Testis (tissue), 3 donors: ENCODE results near the gene PTPN6. TPM values are rescaled to one million over a fixed set of nuclear protein-coding genes. Genes with fewer than 3 reads are reported as not detected.

Experiments
- DNase-seq: peaks from one replicate; pipeline ENCODE4 v3.0.0-alpha.2; 2019
- H3K27ac ChIP-seq, 2 donors: fragments of 200-600 bp; sonication (generic); one replicate each; pipeline ENCODE4 v1.5.1; 2019
- H3K27me3 ChIP-seq: fragments of 200-600 bp; sonication (generic); one replicate; pipeline ENCODE4 v1.5.1; 2019
- H3K36me3 ChIP-seq: fragments of 200-600 bp; sonication (generic); one replicate; pipeline ENCODE4 v1.5.1; 2017; ENCODE audit warnings: low read depth; ENCODE audit errors: missing control alignments
- H3K4me1 ChIP-seq: fragments of 200-600 bp; sonication (generic); one replicate; pipeline ENCODE4 v1.5.1; 2019
- H3K4me3 ChIP-seq, 2 donors: fragments of 200-600 bp; sonication (generic); one replicate each; pipeline ENCODE4 v1.5.1; 2017 to 2019
- H3K9me3 ChIP-seq: fragments of 200-600 bp; sonication (generic); one replicate; pipeline ENCODE4 v1.5.1; 2017
- CTCF ChIP-seq, 3 experiments: fragments of 450-650 bp in 2 of 3; fragments of 200-600 bp in 1 of 3; sonication (generic) in 1 of 3; IDR thresholded peaks; one replicate each; pipeline ENCODE4 v1.5.1; 2016 to 2019; ENCODE audit warnings: antibody characterized with exemption in 3 of 3, mild to moderate bottlenecking in 2 of 3, moderate library complexity in 1 of 3
- POLR2A ChIP-seq: fragments of 450-650 bp; IDR thresholded peaks from one replicate; pipeline ENCODE4 v1.6.1; 2017; ENCODE audit warnings: antibody characterized with exemption, mild to moderate bottlenecking, moderate library complexity
- WGBS, 2 donors: methylation state at CpG; one replicate each; pipeline ENCODE4 v1.1.5; 2018; 5-methylcytosine and 5-hydroxymethylcytosine counted together
- intact Hi-C: fragments of 100-400 bp; cut with DNase I; formaldehyde crosslinking; loops from one replicate; pipeline ENCODE4 v1.15.1; 2023; ENCODE audit warnings: low total_unique reads
- polyA plus RNA-seq: library from polyadenylated mRNA; stranded (reverse); fragments of 350-450 nt; fragmentation: Illumina TruSeq; extraction: RNeasy Lipid Tissue Mini Kit (QIAGEN cat#74804); gene quantifications from one replicate; pipeline ENCODE4 v1.2.3, GENCODE V29; 2014; ENCODE audit warnings: low read depth, low replicate concordance; ENCODE audit not compliant: insufficient read depth
- total RNA-seq, 2 donors: library from RNA; depleted of rRNA; stranded (reverse); fragments of >200 nt; gene quantifications; one replicate each; pipeline ENCODE4 v1.2.3, GENCODE V29; 2016

The PTPN6 gene
- total and polyA plus RNA-seq, 3 donors from 2014 or later = 3.7 to 19.1 (median 9.1) TPM

GRCh38 chr12:6919588-6919987, 31.6 kb upstream of the PTPN6 start:
- DNase-seq = no peak
- no peak overlapping the region for H3K4me3 ChIP-seq
- no peak for TF ChIP-seq CTCF (IDR thresholded peaks at IDR 0.05)
- no peak for TF ChIP-seq POLR2A
- intact Hi-C loops = no loop called here
- no peaks in the 10 kb centered on the region for H3K36me3 ChIP-seq
- H3K27ac ChIP-seq = no peak overlapping the region
- WGBS, 2 donors = 68 to 72% methylated on average over 7 of the region's 7 CpGs
- no peaks in the 10 kb centered on the region for H3K9me3 ChIP-seq
- peaks cover 16% of the 10 kb centered on the region for H3K4me1 ChIP-seq
- H3K27me3 ChIP-seq = no peaks in the 10 kb centered on the region

GRCh38 chr12:6921539-6921938, 29.6 kb upstream of the PTPN6 start:
- 65 to 75% methylated on average over 7 of the region's 7 CpGs for WGBS, 2 donors
- no peak for TF ChIP-seq POLR2A
- TF ChIP-seq CTCF (IDR thresholded peaks at IDR 0.05) = no peak
- intact Hi-C loops = no loop called here
- DNase-seq = no peak
- Histone ChIP-seq H3K36me3 (no peaks in the 10 kb centered on the region), H3K27ac (no peak overlapping the region), H3K9me3 (no peaks in the 10 kb centered on the region), H3K4me1 (peaks cover 25% of the 10 kb centered on the region), H3K27me3 (no peaks in the 10 kb centered on the region), H3K4me3 (no peak overlapping the region)

GRCh38 chr12:6921996-6922946, 28.9 kb upstream of the PTPN6 start:
- Histone ChIP-seq H3K4me1 (peaks cover 25% of the 10 kb centered on the region), H3K36me3 (no peaks in the 10 kb centered on the region), H3K27ac (no peak overlapping the region), H3K27me3 (no peaks in the 10 kb centered on the region), H3K4me3 (no peak overlapping the region), H3K9me3 (no peaks in the 10 kb centered on the region)
- no peak for DNase-seq
- 88 to 90% methylated on average over 6 to 9 of the region's 9 CpGs for WGBS, 2 donors
- TF ChIP-seq CTCF (IDR thresholded peaks at IDR 0.05) = no peak
- intact Hi-C loops = no loop called here

GRCh38 chr12:6923003-6923732, 28.0 kb upstream of the PTPN6 start:
- no peak overlapping the region for H3K27ac ChIP-seq
- no peaks in the 10 kb centered on the region for H3K9me3 ChIP-seq
- intact Hi-C loops = no loop called here
- no peak for DNase-seq
- 78 to 79% methylated on average over 10 of the region's 10 CpGs for WGBS, 2 donors
- H3K36me3 ChIP-seq = no peaks in the 10 kb centered on the region
- H3K4me1 ChIP-seq = peaks cover 25% of the 10 kb centered on the region
- no peaks in the 10 kb centered on the region for H3K27me3 ChIP-seq
- H3K4me3 ChIP-seq = no peak overlapping the region
- TF ChIP-seq POLR2A = no peak
- no peak for TF ChIP-seq CTCF (IDR thresholded peaks at IDR 0.05)
